ENCODE data around the gene DNAAF5.

The DNAAF5 gene

GRCh38 chr7:815284-816216 lies 89.1 kb downstream of the DNAAF5 start:
- no peak for DNase-seq (ENCODE audit: low read depth)

GRCh38 chr7:816300-816750 lies 89.8 kb downstream of the DNAAF5 start:
- DNase-seq (ENCODE audit: low read depth), result peak; percentile 96

- DNase-seq (ENCODE audit: low read depth), result no peak
Measured at GRCh38 chr7:816751-817671, 90.5 kb downstream of the DNAAF5 start.

GRCh38 chr7:818031-818699 lies 91.7 kb downstream of the DNAAF5 start:
- DNase-seq (ENCODE audit: low read depth), result no peak

- no peak for DNase-seq (ENCODE audit: low read depth)
Measured at GRCh38 chr7:820341-820740, 93.8 kb downstream of the DNAAF5 start.

GRCh38 chr7:821688-822087 lies 95.2 kb downstream of the DNAAF5 start:
- no peak for DNase-seq (ENCODE audit: low read depth)

- DNase-seq (ENCODE audit: low read depth), result no peak
Measured at GRCh38 chr7:822692-823276, 96.3 kb downstream of the DNAAF5 start.

- no peak for DNase-seq (ENCODE audit: low read depth)
Measured at GRCh38 chr7:823649-824048, 97.2 kb downstream of the DNAAF5 start.

- DNase-seq (ENCODE audit: low read depth), result no peak
Measured at GRCh38 chr7:824081-824480, 97.6 kb downstream of the DNAAF5 start.

- no peak for DNase-seq (ENCODE audit: low read depth)
Measured at GRCh38 chr7:824664-825063, 98.2 kb downstream of the DNAAF5 start.

- DNase-seq (ENCODE audit: low read depth), result no peak
Measured at GRCh38 chr7:825386-825785, 98.9 kb downstream of the DNAAF5 start.

GRCh38 chr7:826230-826917 lies 99.9 kb downstream of the DNAAF5 start:
- no peak for DNase-seq (ENCODE audit: low read depth)

GRCh38 chr7:828793-829561 lies 102.5 kb downstream of the DNAAF5 start:
- no peak for DNase-seq (ENCODE audit: low read depth)

- no peak for DNase-seq (ENCODE audit: low read depth)
Measured at GRCh38 chr7:830069-830468, 103.6 kb downstream of the DNAAF5 start.

- no peak for DNase-seq (ENCODE audit: low read depth)
Measured at GRCh38 chr7:831596-832166, 105.2 kb downstream of the DNAAF5 start.

- peak; percentile 29 for DNase-seq (ENCODE audit: low read depth)
Measured at GRCh38 chr7:832167-832967, 105.9 kb downstream of the DNAAF5 start, which contains the start of gene SUN1. Gene SUN1 (plus strand): TSS chr7:832476. CDS start chr7:832525, 49 bp downstream.

- no peak for DNase-seq (ENCODE audit: low read depth)
Measured at GRCh38 chr7:832968-833424, 106.5 kb downstream of the DNAAF5 start.

GRCh38 chr7:833601-834258 lies 107.2 kb downstream of the DNAAF5 start:
- no peak for DNase-seq (ENCODE audit: low read depth)
